Measurements from ENCODE around the gene UNC13D.

GRCh38 chr17:75826561-75827307 lies 17.5 kb downstream of the UNC13D start:
- no peak for TF ChIP-seq CTCF (IDR thresholded peaks at IDR 0.05; ENCODE audit: insufficient read depth, low read depth, low read length)
- no peak for TF ChIP-seq EZH2 (IDR thresholded peaks at IDR 0.05; ENCODE audit: insufficient read depth, low read length)
